DMS153 (cell line): ENCODE measurements around the gene TMEM144.
"Not testable (repeated sequence)": the region's sequence is repeated elsewhere in the genome, so short reads cannot be mapped to it uniquely, and the experiment has no call there.

Source experiments
- DNase-seq: peaks from one replicate; lab custom pipeline; 2025; lab: John Stamatoyannopoulos, UW

TMEM144 gene

GRCh38 chr4:158192439-158193158 lies 17.7 kb upstream of the TMEM144 start:
- DNase-seq: no peak

GRCh38 chr4:158193171-158193749 lies 17.0 kb upstream of the TMEM144 start:
- DNase-seq: peak; percentile 25

GRCh38 chr4:158195297-158195696 lies 15.0 kb upstream of the TMEM144 start:
- no peak for DNase-seq

GRCh38 chr4:158197194-158197776 lies 13.0 kb upstream of the TMEM144 start:
- no peak for DNase-seq

GRCh38 chr4:158200214-158200613 lies 10.1 kb upstream of the TMEM144 start:
- DNase-seq: no peak

GRCh38 chr4:158201322-158201721 lies 9.0 kb upstream of the TMEM144 start:
- DNase-seq: no peak

GRCh38 chr4:158201876-158202275 lies 8.4 kb upstream of the TMEM144 start:
- DNase-seq: no peak

GRCh38 chr4:158202481-158202880 lies 7.8 kb upstream of the TMEM144 start:
- no peak for DNase-seq

GRCh38 chr4:158203436-158203835 lies 6.8 kb upstream of the TMEM144 start:
- DNase-seq: no peak

- DNase-seq: no peak
Observed at GRCh38 chr4:158203929-158204328, 6.4 kb upstream of the TMEM144 start.

GRCh38 chr4:158208963-158209640 lies 1.2 kb upstream of the TMEM144 start:
- no peak for DNase-seq

- DNase-seq: no peak
Observed at GRCh38 chr4:158211222-158211621, 936 bp downstream of the TMEM144 start.

- no peak for DNase-seq
Observed at GRCh38 chr4:158213466-158213865, 3.2 kb downstream of the TMEM144 start.

- DNase-seq: no peak
Observed at GRCh38 chr4:158214856-158215255, 4.6 kb downstream of the TMEM144 start.

GRCh38 chr4:158217763-158218162 lies 7.5 kb downstream of the TMEM144 start:
- no peak for DNase-seq

GRCh38 chr4:158219623-158220022 lies 9.3 kb downstream of the TMEM144 start:
- no peak for DNase-seq

- not testable (repeated sequence) for DNase-seq
Observed at GRCh38 chr4:158224318-158224717, 14.0 kb downstream of the TMEM144 start.

GRCh38 chr4:158224999-158225398 lies 14.7 kb downstream of the TMEM144 start:
- DNase-seq: not testable (repeated sequence)

- DNase-seq: not testable (repeated sequence)
Observed at GRCh38 chr4:158227880-158228279, 17.6 kb downstream of the TMEM144 start.

- DNase-seq: not testable (repeated sequence)
Observed at GRCh38 chr4:158228399-158228798, 18.1 kb downstream of the TMEM144 start.

GRCh38 chr4:158229768-158230167 lies 19.5 kb downstream of the TMEM144 start:
- no peak for DNase-seq

GRCh38 chr4:158234671-158235070 lies 24.4 kb downstream of the TMEM144 start:
- no peak for DNase-seq
